Globus pallidus (tissue), 1 donor: ENCODE measurements around the gene LTB.

Source experiments
- DNase-seq: peaks from one replicate; pipeline ENCODE4 v3.0.0-alpha.2; 2015; ENCODE audit warnings: low spot score

The LTB gene

GRCh38 chr6:31547727-31548543, 34.3 kb downstream of the LTB start:
- no peak for DNase-seq

- DNase-seq, result peak; percentile 97
Observed at GRCh38 chr6:31546958-31547726, 35.1 kb downstream of the LTB start, which contains the start of gene NFKBIL1. Gene NFKBIL1 (plus strand): TSS chr6:31547608. CDS start chr6:31547695, 87 bp downstream.

GRCh38 chr6:31546339-31546957, 35.8 kb downstream of the LTB start, which contains the start of gene ATP6V1G2:
Gene ATP6V1G2 (minus strand): TSS chr6:31546608. CDS start chr6:31546559, 49 bp downstream.
- DNase-seq, result peak; percentile 92

GRCh38 chr6:31545291-31545690, 36.9 kb downstream of the LTB start:
- no peak for DNase-seq

GRCh38 chr6:31544676-31545075, 37.5 kb downstream of the LTB start:
- DNase-seq, result no peak

- no peak for DNase-seq
Observed at GRCh38 chr6:31543639-31544038, 38.6 kb downstream of the LTB start.

GRCh38 chr6:31541658-31542521, 40.3 kb downstream of the LTB start, which contains the start of gene DDX39B:
Gene DDX39B (minus strand): TSS chr6:31542003. CDS start chr6:31540532, 1,471 bp downstream.
- DNase-seq, result peak; percentile 98

GRCh38 chr6:31541059-31541657, 41.1 kb downstream of the LTB start:
- DNase-seq, result no peak

GRCh38 chr6:31540640-31541039, 41.6 kb downstream of the LTB start:
- DNase-seq, result no peak

GRCh38 chr6:31538805-31539400, 43.3 kb downstream of the LTB start:
- no peak for DNase-seq

GRCh38 chr6:31535538-31536324, 46.5 kb downstream of the LTB start:
- DNase-seq, result no peak

- DNase-seq, result no peak
Observed at GRCh38 chr6:31534521-31535040, 47.6 kb downstream of the LTB start.

GRCh38 chr6:31534011-31534410, 48.2 kb downstream of the LTB start:
- DNase-seq, result no peak

GRCh38 chr6:31533455-31533841, 48.8 kb downstream of the LTB start:
- DNase-seq, result no peak

- DNase-seq, result no peak
Observed at GRCh38 chr6:31532644-31533454, 49.4 kb downstream of the LTB start.

GRCh38 chr6:31531771-31532643, 50.2 kb downstream of the LTB start:
- DNase-seq, result no peak

- DNase-seq, result no peak
Observed at GRCh38 chr6:31531162-31531561, 51.1 kb downstream of the LTB start.

GRCh38 chr6:31530659-31531058, 51.6 kb downstream of the LTB start:
- DNase-seq, result no peak
